Astrocyte (in vitro differentiated cells and primary cell): ENCODE data around the gene ASPHD1.

Experiments used
- CTCF ChIP-seq: IDR thresholded peaks from 2 replicates; pipeline ENCODE4 v1.5.1; 2011; ENCODE audit warnings: low read depth, mild to moderate bottlenecking, inconsistent platforms, low read length, moderate library complexity; ENCODE audit not compliant: insufficient read depth
- EZH2 ChIP-seq: IDR thresholded peaks from 2 replicates; pipeline ENCODE4 v1.6.1; 2012; ENCODE audit warnings: mild to moderate bottlenecking, low read length, inconsistent platforms; ENCODE audit not compliant: insufficient read depth

- TF ChIP-seq EZH2 (no peak), CTCF (no peak)
These were observed 49.3 kb upstream of the ASPHD1 start for GRCh38 chr16:29850998-29851397.
